ENCODE data around the gene ATP1A4. TPM values are rescaled to one million over a fixed set of nuclear protein-coding genes. Genes with fewer than 3 reads are reported as not detected.

Gene ATP1A4
- total RNA-seq, 1 donor from 2014 or later: not detected

GRCh38 chr1:160228431-160228830 lies 77.0 kb downstream of the ATP1A4 start:
- Histone ChIP-seq H3K36me3 (ENCODE audit: control insufficient read depth, insufficient read depth, low read length) (peaks cover 1% of the 10 kb centered on the region), H3K27me3 (ENCODE audit: control insufficient read depth, insufficient read depth, low read length) (no peaks in the 10 kb centered on the region), H3K4me3 (ENCODE audit: low read depth, low read length) (no peak overlapping the region)
- no peak for DNase-seq (ENCODE audit: low read depth)
- TF ChIP-seq, protein P1, sequence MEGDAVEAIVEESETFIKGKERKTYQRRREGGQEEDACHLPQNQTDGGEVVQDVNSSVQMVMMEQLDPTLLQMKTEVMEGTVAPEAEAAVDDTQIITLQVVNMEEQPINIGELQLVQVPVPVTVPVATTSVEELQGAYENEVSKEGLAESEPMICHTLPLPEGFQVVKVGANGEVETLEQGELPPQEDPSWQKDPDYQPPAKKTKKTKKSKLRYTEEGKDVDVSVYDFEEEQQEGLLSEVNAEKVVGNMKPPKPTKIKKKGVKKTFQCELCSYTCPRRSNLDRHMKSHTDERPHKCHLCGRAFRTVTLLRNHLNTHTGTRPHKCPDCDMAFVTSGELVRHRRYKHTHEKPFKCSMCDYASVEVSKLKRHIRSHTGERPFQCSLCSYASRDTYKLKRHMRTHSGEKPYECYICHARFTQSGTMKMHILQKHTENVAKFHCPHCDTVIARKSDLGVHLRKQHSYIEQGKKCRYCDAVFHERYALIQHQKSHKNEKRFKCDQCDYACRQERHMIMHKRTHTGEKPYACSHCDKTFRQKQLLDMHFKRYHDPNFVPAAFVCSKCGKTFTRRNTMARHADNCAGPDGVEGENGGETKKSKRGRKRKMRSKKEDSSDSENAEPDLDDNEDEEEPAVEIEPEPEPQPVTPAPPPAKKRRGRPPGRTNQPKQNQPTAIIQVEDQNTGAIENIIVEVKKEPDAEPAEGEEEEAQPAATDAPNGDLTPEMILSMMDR (IDR thresholded peaks at IDR 0.05; ENCODE audit: insufficient read depth, low read length, poor library complexity, severe bottlenecking): no peak

- no peaks in the 10 kb centered on the region for H3K36me3 ChIP-seq (ENCODE audit: control insufficient read depth, insufficient read depth, low read length)
- no peaks in the 10 kb centered on the region for H3K27me3 ChIP-seq (ENCODE audit: control insufficient read depth, insufficient read depth, low read length)
- no peak overlapping the region for H3K4me3 ChIP-seq (ENCODE audit: low read depth, low read length)
- no peak for DNase-seq (ENCODE audit: low read depth)
- TF ChIP-seq, protein P1 (IDR thresholded peaks at IDR 0.05; ENCODE audit: insufficient read depth, low read length, poor library complexity, severe bottlenecking): no peak
Observed at GRCh38 chr1:160232911-160233310, 81.5 kb downstream of the ATP1A4 start.

Other genes with a start within 250 kb of the ATP1A4 start
- gene TAGLN2, start 226.1 kb upstream of the ATP1A4 start, total RNA-seq: 700 and 719 TPM in 2 replicates
- gene IGSF9, start 206.0 kb upstream of the ATP1A4 start, total RNA-seq: 1.7 and 1.9 TPM in 2 replicates
- not detected in 2 replicates for gene SLAMF9, start 197.4 kb upstream of the ATP1A4 start, total RNA-seq
- 5.3 and 5.5 TPM in 2 replicates for gene PIGM, start 119.6 kb upstream of the ATP1A4 start, total RNA-seq
- gene KCNJ10, start 81.4 kb upstream of the ATP1A4 start, total RNA-seq: 0.04 TPM in 1 of 2 replicates, not detected in the other
- not detected in 2 replicates for gene KCNJ9, start 70.1 kb upstream of the ATP1A4 start, total RNA-seq
- gene IGSF8, start 53.0 kb upstream of the ATP1A4 start, total RNA-seq: 32.9 and 44.3 TPM in 2 replicates
- 0.04 and 0.07 TPM in 2 replicates for gene ATP1A2, start 35.8 kb upstream of the ATP1A4 start, total RNA-seq
- gene CASQ1, start 39.0 kb downstream of the ATP1A4 start, total RNA-seq: not detected in 2 replicates
- gene PEA15, start 53.8 kb downstream of the ATP1A4 start, total RNA-seq: 139 and 147 TPM in 2 replicates
- gene DCAF8, start 110.9 kb downstream of the ATP1A4 start, total RNA-seq: 60.5 and 69.4 TPM in 2 replicates
- 43.8 and 45.8 TPM in 2 replicates for gene PEX19, start 133.5 kb downstream of the ATP1A4 start, total RNA-seq
- gene COPA, start 191.6 kb downstream of the ATP1A4 start, total RNA-seq: 130 and 152 TPM in 2 replicates
- gene NCSTN, start 191.8 kb downstream of the ATP1A4 start, total RNA-seq: 71.9 and 91.3 TPM in 2 replicates
- gene NHLH1, start 215.5 kb downstream of the ATP1A4 start, total RNA-seq: 0.08 TPM in 1 of 2 replicates, not detected in the other
- gene VANGL2, start 249.0 kb downstream of the ATP1A4 start, total RNA-seq: 17.0 and 18.2 TPM in 2 replicates